WTC11 (cell line): ENCODE measurements around the gene TNFAIP2. TPM values are rescaled to one million over a fixed set of nuclear protein-coding genes. Genes with fewer than 3 reads are reported as not detected.
"Not testable (repeated sequence)": the region's sequence is repeated elsewhere in the genome, so short reads cannot be mapped to it uniquely, and the experiment has no call there.

Source experiments
- ATAC-seq: fragments of 200-7000 bp; cut with Tn5 transposase; 2 replicates; pipeline ENCODE4 v1.10.0; 2021; ENCODE audit warnings: mild to moderate bottlenecking, moderate library complexity
- CTCF ChIA-PET: fragments of 300-600 bp; sonication (Branson Sonifier 250); formaldehyde crosslinking; loops from one replicate; lab custom pipeline; 2021; ENCODE audit warnings: antibody characterized with exemption; lab: Charles Lee
- POLR2A ChIA-PET: fragments of 350-600 bp; sonication (Branson Sonifier 250); formaldehyde crosslinking; loops from one replicate; lab custom pipeline; 2021; ENCODE audit warnings: antibody characterized with exemption; lab: Charles Lee
- DNase-seq: peaks from one replicate; pipeline ENCODE4 v3.0.0; 2021; ENCODE audit warnings: low spot score
- H3K27ac Mint-ChIP-seq: 2 replicates; pipeline ENCODE4 v1.8.0; 2021; ENCODE audit warnings: mixed read lengths
- H3K27me3 Mint-ChIP-seq: 2 replicates; pipeline ENCODE4 v1.8.0; 2021; ENCODE audit warnings: low read depth, mild to moderate bottlenecking, moderate library complexity, mixed read lengths
- H3K36me3 Mint-ChIP-seq: 2 replicates; pipeline ENCODE4 v1.8.0; 2021; ENCODE audit warnings: mixed read lengths
- H3K4me1 Mint-ChIP-seq: 2 replicates; pipeline ENCODE4 v1.8.0; 2022; ENCODE audit warnings: mixed read lengths
- H3K4me3 Mint-ChIP-seq: 2 replicates; pipeline ENCODE4 v1.8.0; 2021; ENCODE audit warnings: mild to moderate bottlenecking, moderate library complexity, mixed read lengths
- H3K9me3 Mint-ChIP-seq: 2 replicates; pipeline ENCODE4 v1.8.0; 2021; ENCODE audit warnings: mixed read lengths
- SMAD3 ChIP-seq: sonication (generic); formaldehyde crosslinking; IDR thresholded peaks from 2 replicates; pipeline ENCODE4 v1.8.0; 2022; ENCODE audit warnings: missing genetic modification reagents, mild to moderate bottlenecking, borderline replicate concordance
- SOX15 ChIP-seq: fragments of 250-450 bp; sonication (Bioruptor Pico); IDR thresholded peaks from 2 replicates; pipeline ENCODE4 v1.9.0; 2021; ENCODE audit warnings: mild to moderate bottlenecking
- ZNF138 ChIP-seq: sonication (generic); formaldehyde crosslinking; conservative IDR thresholded peaks from 2 replicates; pipeline ENCODE4 v1.8.1; 2022; ENCODE audit warnings: mild to moderate bottlenecking, moderate library complexity, missing genetic modification reagents
- ZNF219 ChIP-seq: sonication (generic); formaldehyde crosslinking; IDR thresholded peaks from 2 replicates; pipeline ENCODE4 v1.8.0; 2023; ENCODE audit warnings: missing genetic modification reagents, mild to moderate bottlenecking, borderline replicate concordance
- total RNA-seq: library from RNA; stranded (reverse); gene quantifications from 3 replicates; pipeline ENCODE4 v1.2.3, GENCODE V29; 2021
- TF ChIP-seq, protein P1 (sequence below): fragments of 250-450 bp; sonication (Bioruptor Pico); IDR thresholded peaks from 2 replicates; pipeline ENCODE4 v1.9.0; 2021; ENCODE audit warnings: moderate library complexity, mild to moderate bottlenecking, inconsistent platforms, borderline replicate concordance
- TF ChIP-seq, protein P2 (sequence below): sonication (generic); formaldehyde crosslinking; IDR thresholded peaks from 2 replicates; pipeline ENCODE4 v1.8.1; 2023; ENCODE audit warnings: mild to moderate bottlenecking, missing genetic modification reagents, moderate library complexity
- TF ChIP-seq, protein P3 (sequence below): sonication (generic); formaldehyde crosslinking; IDR thresholded peaks from 2 replicates; pipeline ENCODE4 v1.8.1; 2022; ENCODE audit warnings: low read depth, missing genetic modification reagents, borderline replicate concordance
- TF ChIP-seq, protein P4 (sequence below): sonication (generic); formaldehyde crosslinking; IDR thresholded peaks from 2 replicates; pipeline ENCODE4 v1.8.1; 2022; ENCODE audit warnings: missing genetic modification reagents, borderline replicate concordance
- TF ChIP-seq, protein P5 (sequence below): sonication (generic); formaldehyde crosslinking; IDR thresholded peaks from 2 replicates; pipeline ENCODE4 v1.8.1; 2023; ENCODE audit warnings: mild to moderate bottlenecking, missing genetic modification reagents, moderate library complexity
- TF ChIP-seq, protein P6 (sequence below): sonication (generic); formaldehyde crosslinking; conservative IDR thresholded peaks from 2 replicates; pipeline ENCODE4 v1.8.1; 2023; ENCODE audit warnings: mild to moderate bottlenecking, low read depth, missing genetic modification reagents, moderate library complexity
- TF ChIP-seq, protein P7 (sequence below): fragments of 250-450 bp; sonication (Bioruptor Pico); IDR thresholded peaks from 2 replicates; pipeline ENCODE4 v1.9.0; 2021; ENCODE audit warnings: mild to moderate bottlenecking, borderline replicate concordance

Gene TNFAIP2
- total RNA-seq, 1 experiment from 2014 or later, result 24.1 TPM

DNA sequence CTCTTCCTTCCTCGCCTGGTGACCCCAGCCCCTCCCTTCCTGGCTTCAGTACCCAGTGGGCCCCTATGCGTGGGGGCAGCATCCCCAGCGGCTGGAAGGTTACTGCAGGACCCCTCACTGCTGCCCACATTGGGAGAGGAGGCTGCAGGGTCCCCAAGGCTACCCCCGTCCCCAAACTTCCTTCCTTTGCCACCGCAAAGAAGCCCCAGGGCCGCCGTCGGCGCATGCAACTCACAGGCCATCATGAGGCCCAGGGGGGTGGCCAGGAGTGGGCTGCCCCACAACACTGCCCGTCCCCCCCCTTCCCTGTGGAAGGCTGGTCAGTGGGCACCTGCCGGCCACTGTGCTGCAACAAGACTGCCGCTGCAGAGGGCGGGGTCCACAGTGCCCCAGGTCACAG is 9.5 kb upstream of the TNFAIP2 start:
- Mint-ChIP-seq H3K27me3 (peaks cover 11% of the 10 kb centered on the region), H3K4me3 (no peak overlapping the region), H3K36me3 (no peaks in the 10 kb centered on the region), H3K4me1 (peaks cover 25% of the 10 kb centered on the region), H3K27ac (no peak overlapping the region), H3K9me3 (no peaks in the 10 kb centered on the region)
- ATAC-seq (no peak), DNase-seq (no peak)
- TF ChIP-seq SMAD3 (CRISPR knock-in tag), result no peak
- TF ChIP-seq, protein P1, sequence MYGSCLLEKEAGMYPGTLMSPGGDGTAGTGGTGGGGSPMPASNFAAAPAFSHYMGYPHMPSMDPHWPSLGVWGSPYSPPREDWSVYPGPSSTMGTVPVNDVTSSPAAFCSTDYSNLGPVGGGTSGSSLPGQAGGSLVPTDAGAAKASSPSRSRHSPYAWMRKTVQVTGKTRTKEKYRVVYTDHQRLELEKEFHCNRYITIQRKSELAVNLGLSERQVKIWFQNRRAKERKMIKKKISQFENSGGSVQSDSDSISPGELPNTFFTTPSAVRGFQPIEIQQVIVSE (CRISPR knock-in tag), result no peak
- TF ChIP-seq ZNF219 (CRISPR knock-in tag), result no peak
- TF ChIP-seq, protein P2, sequence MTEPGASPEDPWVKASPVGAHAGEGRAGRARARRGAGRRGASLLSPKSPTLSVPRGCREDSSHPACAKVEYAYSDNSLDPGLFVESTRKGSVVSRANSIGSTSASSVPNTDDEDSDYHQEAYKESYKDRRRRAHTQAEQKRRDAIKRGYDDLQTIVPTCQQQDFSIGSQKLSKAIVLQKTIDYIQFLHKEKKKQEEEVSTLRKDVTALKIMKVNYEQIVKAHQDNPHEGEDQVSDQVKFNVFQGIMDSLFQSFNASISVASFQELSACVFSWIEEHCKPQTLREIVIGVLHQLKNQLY, result no peak
- POLR2A ChIA-PET, result no interaction called here
- CTCF ChIA-PET, result no interaction called here

DNA sequence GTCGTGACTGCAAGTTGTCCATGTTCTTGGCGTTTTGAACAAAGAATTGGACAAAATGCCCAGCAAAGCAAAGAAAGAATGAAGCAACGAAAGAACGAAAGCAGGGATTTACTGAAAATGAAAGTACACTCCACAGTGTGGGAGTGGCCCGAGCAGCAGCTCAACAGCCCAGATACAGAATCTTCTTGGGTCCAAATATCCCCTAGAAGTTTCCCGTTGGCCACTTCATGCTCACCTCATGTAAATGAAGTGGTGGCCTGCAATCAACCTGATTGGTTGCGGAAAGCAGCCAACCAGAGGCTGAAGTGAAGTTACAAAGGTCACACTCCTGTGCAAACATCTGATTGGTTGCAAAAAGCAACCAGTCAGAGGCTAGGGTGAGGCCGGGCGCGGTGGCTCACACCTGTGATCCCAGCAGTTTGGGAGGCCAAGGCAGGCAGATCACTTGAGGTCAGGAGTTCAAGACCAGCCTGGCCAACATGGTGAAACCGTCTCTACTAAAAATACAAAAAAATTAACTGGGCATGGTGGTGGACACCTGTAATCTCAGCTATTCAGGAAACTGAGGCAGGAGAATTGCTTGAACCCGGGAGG is 8.1 kb upstream of the TNFAIP2 start:
- POLR2A ChIA-PET, H3K36me3 Mint-ChIP-seq, DNase-seq, ATAC-seq, H3K4me3 Mint-ChIP-seq, H3K27ac Mint-ChIP-seq, H3K9me3 Mint-ChIP-seq: not testable (repeated sequence)
- CTCF ChIA-PET, result interaction anchor here (1.3 to 2.6 kb wide), 2 partner anchors 10 to 26 kb away, joined by 3 to 22 read pairs; no protein-coding TSS in a partner anchor
- H3K4me1 Mint-ChIP-seq, result peaks cover 19% of the 10 kb centered on the region
- peaks cover 10% of the 10 kb centered on the region for H3K27me3 Mint-ChIP-seq

DNA sequence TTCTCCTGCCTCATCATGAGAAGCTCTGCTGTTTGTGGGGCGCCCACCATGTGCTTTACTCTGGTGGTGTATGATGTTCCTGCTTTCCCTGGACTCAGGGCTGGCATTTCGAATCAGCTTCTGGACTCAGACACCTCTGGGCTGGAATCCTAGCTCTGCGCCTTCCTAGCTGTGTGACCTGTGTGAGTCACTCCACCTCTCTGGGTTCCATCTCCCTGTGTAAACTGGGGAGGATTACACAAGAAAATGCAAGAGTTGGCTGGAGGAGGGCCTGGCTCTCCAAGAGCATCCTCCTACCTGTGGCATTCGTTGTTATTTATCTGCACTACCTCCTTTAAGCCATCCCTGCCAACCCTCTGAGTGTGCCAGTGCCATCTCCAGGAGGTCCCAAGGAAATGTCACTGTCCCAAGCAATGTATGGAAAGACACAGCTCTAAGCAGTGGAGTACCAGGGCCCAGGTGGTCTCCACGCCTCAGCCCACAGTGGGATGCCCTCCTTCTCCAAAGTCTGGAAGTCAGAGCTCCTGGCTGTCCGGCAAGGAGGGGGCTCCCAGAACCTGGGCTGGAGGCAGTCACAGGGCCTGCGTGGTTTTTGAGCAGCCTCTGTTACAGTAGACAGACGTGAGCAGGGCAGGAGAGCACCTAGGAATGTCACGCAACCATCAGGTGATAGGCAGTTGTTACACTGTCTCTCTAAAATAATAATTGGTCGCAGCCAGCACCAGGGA is 7.3 kb upstream of the TNFAIP2 start:
- Mint-ChIP-seq H3K27ac (no peak overlapping the region), H3K36me3 (no peaks in the 10 kb centered on the region), H3K9me3 (no peaks in the 10 kb centered on the region), H3K4me1 (peaks cover 10% of the 10 kb centered on the region), H3K4me3 (no peak overlapping the region), H3K27me3 (peaks cover 2% of the 10 kb centered on the region; the same call in 1 of the 2 replicates)
- TF ChIP-seq SOX15, result no peak
- ChIA-PET CTCF (interaction anchor here (0.7 to 2.6 kb wide), 3 partner anchors 11 to 25 kb away, joined by 3 to 22 read pairs (median 4); no protein-coding TSS in a partner anchor), POLR2A (no interaction called here)
- ATAC-seq, result no peak
- DNase-seq, result no peak

DNA sequence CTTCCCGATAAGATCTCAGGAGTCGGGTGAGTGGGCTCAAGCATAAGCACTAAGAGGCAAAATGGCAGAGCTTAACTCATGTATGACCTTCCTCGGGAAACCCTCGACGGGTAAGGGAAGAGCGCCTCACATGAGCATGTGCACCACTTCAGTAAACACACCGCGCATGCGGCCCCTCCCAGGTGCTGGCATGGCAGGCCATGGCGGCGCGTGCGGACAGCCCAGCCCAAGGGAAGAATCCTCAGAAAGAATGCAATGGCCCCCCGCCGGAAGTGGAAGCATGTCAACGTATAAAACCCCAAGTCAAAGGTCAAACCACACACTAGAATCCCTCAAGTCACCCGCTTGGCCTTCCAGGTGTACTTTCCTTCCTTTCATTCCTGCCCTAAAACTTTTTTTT is 6.6 kb upstream of the TNFAIP2 start:
- no peaks in the 10 kb centered on the region for H3K36me3 Mint-ChIP-seq
- ChIA-PET POLR2A (no interaction called here), CTCF (interaction anchor here (0.7 to 2.6 kb wide), 3 partner anchors 10 to 24 kb away, joined by 3 to 22 read pairs (median 4); no protein-coding TSS in a partner anchor)
- H3K27me3 Mint-ChIP-seq, result no peaks in the 10 kb centered on the region
- ATAC-seq, result no peak
- H3K9me3 Mint-ChIP-seq, result no peaks in the 10 kb centered on the region
- H3K27ac Mint-ChIP-seq, result no peak overlapping the region
- no peak overlapping the region for H3K4me3 Mint-ChIP-seq
- peaks cover 9% of the 10 kb centered on the region for H3K4me1 Mint-ChIP-seq
- no peak for DNase-seq
- TF ChIP-seq, protein P3, sequence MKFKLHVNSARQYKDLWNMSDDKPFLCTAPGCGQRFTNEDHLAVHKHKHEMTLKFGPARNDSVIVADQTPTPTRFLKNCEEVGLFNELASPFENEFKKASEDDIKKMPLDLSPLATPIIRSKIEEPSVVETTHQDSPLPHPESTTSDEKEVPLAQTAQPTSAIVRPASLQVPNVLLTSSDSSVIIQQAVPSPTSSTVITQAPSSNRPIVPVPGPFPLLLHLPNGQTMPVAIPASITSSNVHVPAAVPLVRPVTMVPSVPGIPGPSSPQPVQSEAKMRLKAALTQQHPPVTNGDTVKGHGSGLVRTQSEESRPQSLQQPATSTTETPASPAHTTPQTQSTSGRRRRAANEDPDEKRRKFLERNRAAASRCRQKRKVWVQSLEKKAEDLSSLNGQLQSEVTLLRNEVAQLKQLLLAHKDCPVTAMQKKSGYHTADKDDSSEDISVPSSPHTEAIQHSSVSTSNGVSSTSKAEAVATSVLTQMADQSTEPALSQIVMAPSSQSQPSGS (CRISPR knock-in tag), result no peak
- TF ChIP-seq SMAD3 (CRISPR knock-in tag) (no peak), ZNF138 (CRISPR knock-in tag) (no peak)
- TF ChIP-seq, protein P4, sequence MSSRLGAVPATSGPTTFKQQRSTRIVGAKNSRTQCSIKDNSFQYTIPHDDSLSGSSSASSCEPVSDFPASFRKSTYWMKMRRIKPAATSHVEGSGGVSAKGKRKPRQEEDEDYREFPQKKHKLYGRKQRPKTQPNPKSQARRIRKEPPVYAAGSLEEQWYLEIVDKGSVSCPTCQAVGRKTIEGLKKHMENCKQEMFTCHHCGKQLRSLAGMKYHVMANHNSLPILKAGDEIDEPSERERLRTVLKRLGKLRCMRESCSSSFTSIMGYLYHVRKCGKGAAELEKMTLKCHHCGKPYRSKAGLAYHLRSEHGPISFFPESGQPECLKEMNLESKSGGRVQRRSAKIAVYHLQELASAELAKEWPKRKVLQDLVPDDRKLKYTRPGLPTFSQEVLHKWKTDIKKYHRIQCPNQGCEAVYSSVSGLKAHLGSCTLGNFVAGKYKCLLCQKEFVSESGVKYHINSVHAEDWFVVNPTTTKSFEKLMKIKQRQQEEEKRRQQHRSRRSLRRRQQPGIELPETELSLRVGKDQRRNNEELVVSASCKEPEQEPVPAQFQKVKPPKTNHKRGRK (CRISPR knock-in tag), result no peak
- TF ChIP-seq, protein P5, sequence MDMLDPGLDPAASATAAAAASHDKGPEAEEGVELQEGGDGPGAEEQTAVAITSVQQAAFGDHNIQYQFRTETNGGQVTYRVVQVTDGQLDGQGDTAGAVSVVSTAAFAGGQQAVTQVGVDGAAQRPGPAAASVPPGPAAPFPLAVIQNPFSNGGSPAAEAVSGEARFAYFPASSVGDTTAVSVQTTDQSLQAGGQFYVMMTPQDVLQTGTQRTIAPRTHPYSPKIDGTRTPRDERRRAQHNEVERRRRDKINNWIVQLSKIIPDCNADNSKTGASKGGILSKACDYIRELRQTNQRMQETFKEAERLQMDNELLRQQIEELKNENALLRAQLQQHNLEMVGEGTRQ, result no peak
- TF ChIP-seq, protein P6, sequence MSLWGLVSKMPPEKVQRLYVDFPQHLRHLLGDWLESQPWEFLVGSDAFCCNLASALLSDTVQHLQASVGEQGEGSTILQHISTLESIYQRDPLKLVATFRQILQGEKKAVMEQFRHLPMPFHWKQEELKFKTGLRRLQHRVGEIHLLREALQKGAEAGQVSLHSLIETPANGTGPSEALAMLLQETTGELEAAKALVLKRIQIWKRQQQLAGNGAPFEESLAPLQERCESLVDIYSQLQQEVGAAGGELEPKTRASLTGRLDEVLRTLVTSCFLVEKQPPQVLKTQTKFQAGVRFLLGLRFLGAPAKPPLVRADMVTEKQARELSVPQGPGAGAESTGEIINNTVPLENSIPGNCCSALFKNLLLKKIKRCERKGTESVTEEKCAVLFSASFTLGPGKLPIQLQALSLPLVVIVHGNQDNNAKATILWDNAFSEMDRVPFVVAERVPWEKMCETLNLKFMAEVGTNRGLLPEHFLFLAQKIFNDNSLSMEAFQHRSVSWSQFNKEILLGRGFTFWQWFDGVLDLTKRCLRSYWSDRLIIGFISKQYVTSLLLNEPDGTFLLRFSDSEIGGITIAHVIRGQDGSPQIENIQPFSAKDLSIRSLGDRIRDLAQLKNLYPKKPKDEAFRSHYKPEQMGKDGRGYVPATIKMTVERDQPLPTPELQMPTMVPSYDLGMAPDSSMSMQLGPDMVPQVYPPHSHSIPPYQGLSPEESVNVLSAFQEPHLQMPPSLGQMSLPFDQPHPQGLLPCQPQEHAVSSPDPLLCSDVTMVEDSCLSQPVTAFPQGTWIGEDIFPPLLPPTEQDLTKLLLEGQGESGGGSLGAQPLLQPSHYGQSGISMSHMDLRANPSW (CRISPR knock-in tag), result no peak
- TF ChIP-seq, protein P7, sequence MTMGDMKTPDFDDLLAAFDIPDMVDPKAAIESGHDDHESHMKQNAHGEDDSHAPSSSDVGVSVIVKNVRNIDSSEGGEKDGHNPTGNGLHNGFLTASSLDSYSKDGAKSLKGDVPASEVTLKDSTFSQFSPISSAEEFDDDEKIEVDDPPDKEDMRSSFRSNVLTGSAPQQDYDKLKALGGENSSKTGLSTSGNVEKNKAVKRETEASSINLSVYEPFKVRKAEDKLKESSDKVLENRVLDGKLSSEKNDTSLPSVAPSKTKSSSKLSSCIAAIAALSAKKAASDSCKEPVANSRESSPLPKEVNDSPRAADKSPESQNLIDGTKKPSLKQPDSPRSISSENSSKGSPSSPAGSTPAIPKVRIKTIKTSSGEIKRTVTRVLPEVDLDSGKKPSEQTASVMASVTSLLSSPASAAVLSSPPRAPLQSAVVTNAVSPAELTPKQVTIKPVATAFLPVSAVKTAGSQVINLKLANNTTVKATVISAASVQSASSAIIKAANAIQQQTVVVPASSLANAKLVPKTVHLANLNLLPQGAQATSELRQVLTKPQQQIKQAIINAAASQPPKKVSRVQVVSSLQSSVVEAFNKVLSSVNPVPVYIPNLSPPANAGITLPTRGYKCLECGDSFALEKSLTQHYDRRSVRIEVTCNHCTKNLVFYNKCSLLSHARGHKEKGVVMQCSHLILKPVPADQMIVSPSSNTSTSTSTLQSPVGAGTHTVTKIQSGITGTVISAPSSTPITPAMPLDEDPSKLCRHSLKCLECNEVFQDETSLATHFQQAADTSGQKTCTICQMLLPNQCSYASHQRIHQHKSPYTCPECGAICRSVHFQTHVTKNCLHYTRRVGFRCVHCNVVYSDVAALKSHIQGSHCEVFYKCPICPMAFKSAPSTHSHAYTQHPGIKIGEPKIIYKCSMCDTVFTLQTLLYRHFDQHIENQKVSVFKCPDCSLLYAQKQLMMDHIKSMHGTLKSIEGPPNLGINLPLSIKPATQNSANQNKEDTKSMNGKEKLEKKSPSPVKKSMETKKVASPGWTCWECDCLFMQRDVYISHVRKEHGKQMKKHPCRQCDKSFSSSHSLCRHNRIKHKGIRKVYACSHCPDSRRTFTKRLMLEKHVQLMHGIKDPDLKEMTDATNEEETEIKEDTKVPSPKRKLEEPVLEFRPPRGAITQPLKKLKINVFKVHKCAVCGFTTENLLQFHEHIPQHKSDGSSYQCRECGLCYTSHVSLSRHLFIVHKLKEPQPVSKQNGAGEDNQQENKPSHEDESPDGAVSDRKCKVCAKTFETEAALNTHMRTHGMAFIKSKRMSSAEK (CRISPR knock-in tag), result no peak
